Natural killer cell (primary cell): ENCODE data around the gene PHF2. TPM values are rescaled to one million over a fixed set of nuclear protein-coding genes. Genes with fewer than 3 reads are reported as not detected.

Experiments
- ATAC-seq, 3 donors: fragments of 150-1000 bp in 2 of 3; fragments of 200-7000 bp in 1 of 3; cut with Tn5 transposase; 1 replicate in 1 of 3; 2 replicates in 2 of 3; pipeline ENCODE4 v1.10.0; 2021; ENCODE audit warnings: mild to moderate bottlenecking in 2 of 3, moderate library complexity in 2 of 3
- DNase-seq, 2 donors: peaks; one replicate each; pipeline versions ENCODE4 v3.0.0 to v3.0.0-alpha.2; 2013 to 2021; ENCODE audit warnings: mixed read lengths in 1 of 2
- H3K27ac ChIP-seq: one replicate; pipeline ENCODE4 v1.5.1; 2013; ENCODE audit warnings: mild to moderate bottlenecking, low read length
- H3K27me3 ChIP-seq: one replicate; pipeline ENCODE4 v1.6.1; 2013; ENCODE audit warnings: low read length; ENCODE audit not compliant: control insufficient read depth, insufficient read depth
- H3K36me3 ChIP-seq: one replicate; pipeline ENCODE4 v1.6.1; 2013; ENCODE audit warnings: low read length; ENCODE audit not compliant: control insufficient read depth, insufficient read depth
- H3K4me1 ChIP-seq: one replicate; pipeline ENCODE4 v1.6.1; 2013; ENCODE audit warnings: low read length; ENCODE audit not compliant: control insufficient read depth, insufficient read depth
- H3K4me3 ChIP-seq: one replicate; pipeline ENCODE4 v1.5.1; 2013; ENCODE audit warnings: low read length
- H3K9me3 ChIP-seq: one replicate; pipeline ENCODE4 v1.6.1; 2013; ENCODE audit warnings: low read length; ENCODE audit not compliant: control insufficient read depth, insufficient read depth
- H3K27ac Mint-ChIP-seq, 2 donors: one replicate each; pipeline ENCODE4 v1.8.0; 2022; ENCODE audit warnings: mild to moderate bottlenecking in 2 of 2, mixed read lengths in 2 of 2, moderate library complexity in 1 of 2
- H3K27me3 Mint-ChIP-seq, 2 donors: one replicate each; pipeline ENCODE4 v1.8.0; 2022; ENCODE audit warnings: low read depth in 2 of 2, mixed read lengths in 2 of 2
- H3K36me3 Mint-ChIP-seq: one replicate; pipeline ENCODE4 v1.8.0; 2022; ENCODE audit warnings: mixed read lengths
- H3K4me1 Mint-ChIP-seq, 2 donors: one replicate each; pipeline ENCODE4 v1.8.0; 2022; ENCODE audit warnings: mixed read lengths in 2 of 2
- H3K4me3 Mint-ChIP-seq: one replicate; pipeline ENCODE4 v1.8.0; 2022; ENCODE audit warnings: mild to moderate bottlenecking, moderate library complexity, mixed read lengths
- H3K9me3 Mint-ChIP-seq, 2 donors: one replicate each; pipeline ENCODE4 v1.8.0; 2022; ENCODE audit warnings: mixed read lengths in 2 of 2
- CTCF ChIP-seq: fragments of 200-600 bp; IDR thresholded peaks from one replicate; pipeline ENCODE4 v1.8.0; 2022; ENCODE audit warnings: antibody characterized with exemption
- WGBS: methylation state at CpG from one replicate; pipeline ENCODE4 v1.1.7; 2013; ENCODE audit warnings: missing lambda C conversion rate; ENCODE audit not compliant: insufficient coverage; 5-methylcytosine and 5-hydroxymethylcytosine counted together
- intact Hi-C: fragments of 100-400 bp; cut with micrococcal nuclease; formaldehyde crosslinking; loops from one replicate; pipeline ENCODE4 v1.14.2; 2022
- total RNA-seq, 4 donors: library from RNA; stranded (reverse); fragments of 120-200 nt in 1 of 4; gene quantifications; one replicate each; pipeline versions ENCODE4 v1.2.3 to v1.2.4, GENCODE V29; 2013 to 2022

PHF2 gene
- total RNA-seq, 3 donors from 2014 or later (not counting 1 experiment from before 2014, with no cell fraction given): 24.8 to 28.1 (median 26.4) TPM

- DNase-seq (no peak), ATAC-seq (no peak)
- Histone ChIP-seq H3K4me3 (no peak overlapping the region), H3K27me3 (no peaks in the 10 kb centered on the region), H3K27ac (no peak overlapping the region), H3K9me3 (peaks cover 9% of the 10 kb centered on the region), H3K4me1 (peaks cover 10% of the 10 kb centered on the region), H3K36me3 (no peaks in the 10 kb centered on the region)
- H3K4me1 Mint-ChIP-seq: peaks cover 0 to 27% of the 10 kb centered on the region in 2 donors
- intact Hi-C loops: no loop called here
- H3K9me3 Mint-ChIP-seq: no peaks in the 10 kb centered on the region
- H3K36me3 Mint-ChIP-seq: no peaks in the 10 kb centered on the region
- H3K27ac Mint-ChIP-seq: peak overlapping the region in 1 of 2 donors; percentile 39
- WGBS: 96% methylated on average over 4 of the region's 4 CpGs
- no peak for TF ChIP-seq CTCF
- H3K27me3 Mint-ChIP-seq: no peaks in the 10 kb centered on the region
- no peak overlapping the region for H3K4me3 Mint-ChIP-seq
Measured at GRCh38 chr9:93621922-93622321, 45.5 kb downstream of the PHF2 start.

GRCh38 chr9:93622691-93623090 is 46.3 kb downstream of the PHF2 start:
- WGBS: 98% methylated on average over 2 of the region's 2 CpGs
- Histone ChIP-seq H3K36me3 (no peaks in the 10 kb centered on the region), H3K27ac (no peak overlapping the region), H3K27me3 (no peaks in the 10 kb centered on the region), H3K4me3 (no peak overlapping the region), H3K4me1 (peaks cover 10% of the 10 kb centered on the region), H3K9me3 (peaks cover 11% of the 10 kb centered on the region)
- Mint-ChIP-seq H3K9me3 (peaks cover 0 to 2% of the 10 kb centered on the region in 2 donors), H3K27ac (peak overlapping the region in 1 of 2 donors; percentile 55), H3K36me3 (no peaks in the 10 kb centered on the region), H3K4me1 (peaks cover 0 to 27% of the 10 kb centered on the region in 2 donors), H3K27me3 (no peaks in the 10 kb centered on the region), H3K4me3 (no peak overlapping the region)
- DNase-seq (no peak), ATAC-seq (no peak)
- intact Hi-C loops: no loop called here
- no peak for TF ChIP-seq CTCF

- H3K27ac ChIP-seq: peak overlapping the region; percentile 48
- H3K36me3 Mint-ChIP-seq: no peaks in the 10 kb centered on the region
- ATAC-seq: peak in 1 of 3 donors; percentile 12
- no peaks in the 10 kb centered on the region for H3K27me3 Mint-ChIP-seq
- H3K4me1 ChIP-seq: peaks cover 10% of the 10 kb centered on the region
- peaks cover 0 to 3% of the 10 kb centered on the region in 2 donors for H3K9me3 Mint-ChIP-seq
- DNase-seq: no peak
- no peak for TF ChIP-seq CTCF
- H3K4me3 Mint-ChIP-seq: no peak overlapping the region
- H3K9me3 ChIP-seq: peaks cover 18% of the 10 kb centered on the region
- no peaks in the 10 kb centered on the region for H3K27me3 ChIP-seq
- no peak overlapping the region for H3K4me3 ChIP-seq
- WGBS: 97% methylated on average over 3 of the region's 3 CpGs
- intact Hi-C loops: no loop called here
- H3K4me1 Mint-ChIP-seq: peaks cover 0 to 23% of the 10 kb centered on the region in 2 donors
- H3K27ac Mint-ChIP-seq: peak overlapping the region in 1 of 2 donors; percentile 55
- H3K36me3 ChIP-seq: no peaks in the 10 kb centered on the region
Measured at GRCh38 chr9:93623753-93624152, 47.4 kb downstream of the PHF2 start.

GRCh38 chr9:93624431-93624834 is 48.0 kb downstream of the PHF2 start:
- no peaks in the 10 kb centered on the region for H3K27me3 Mint-ChIP-seq
- no peak for TF ChIP-seq CTCF
- peaks cover 0 to 3% of the 10 kb centered on the region in 2 donors for H3K9me3 Mint-ChIP-seq
- peaks cover 18% of the 10 kb centered on the region for H3K9me3 ChIP-seq
- H3K27me3 ChIP-seq: no peaks in the 10 kb centered on the region
- intact Hi-C loops: no loop called here
- no peak overlapping the region for H3K27ac Mint-ChIP-seq
- ATAC-seq (peak; percentile 44 to 76 (median 55)), DNase-seq (peak in 1 of 2 donors; percentile 27)
- H3K4me3 ChIP-seq: no peak overlapping the region
- H3K4me1 ChIP-seq: peaks cover 9% of the 10 kb centered on the region
- no peaks in the 10 kb centered on the region for H3K36me3 ChIP-seq
- H3K36me3 Mint-ChIP-seq: no peaks in the 10 kb centered on the region
- no peak overlapping the region for H3K4me3 Mint-ChIP-seq
- peaks cover 0 to 16% of the 10 kb centered on the region in 2 donors for H3K4me1 Mint-ChIP-seq
- 68% methylated on average over 6 of the region's 6 CpGs for WGBS
- H3K27ac ChIP-seq: peak overlapping the region; percentile 62
